HG03139 (cell line): ENCODE measurements around the gene VAMP1.

Source experiments
- ATAC-seq: cut with Tn5 transposase; IDR thresholded peaks from one replicate; pipeline ENCODE4 v1.9.1; 2021; ENCODE audit not compliant: unreplicated experiment

VAMP1 gene

DNA sequence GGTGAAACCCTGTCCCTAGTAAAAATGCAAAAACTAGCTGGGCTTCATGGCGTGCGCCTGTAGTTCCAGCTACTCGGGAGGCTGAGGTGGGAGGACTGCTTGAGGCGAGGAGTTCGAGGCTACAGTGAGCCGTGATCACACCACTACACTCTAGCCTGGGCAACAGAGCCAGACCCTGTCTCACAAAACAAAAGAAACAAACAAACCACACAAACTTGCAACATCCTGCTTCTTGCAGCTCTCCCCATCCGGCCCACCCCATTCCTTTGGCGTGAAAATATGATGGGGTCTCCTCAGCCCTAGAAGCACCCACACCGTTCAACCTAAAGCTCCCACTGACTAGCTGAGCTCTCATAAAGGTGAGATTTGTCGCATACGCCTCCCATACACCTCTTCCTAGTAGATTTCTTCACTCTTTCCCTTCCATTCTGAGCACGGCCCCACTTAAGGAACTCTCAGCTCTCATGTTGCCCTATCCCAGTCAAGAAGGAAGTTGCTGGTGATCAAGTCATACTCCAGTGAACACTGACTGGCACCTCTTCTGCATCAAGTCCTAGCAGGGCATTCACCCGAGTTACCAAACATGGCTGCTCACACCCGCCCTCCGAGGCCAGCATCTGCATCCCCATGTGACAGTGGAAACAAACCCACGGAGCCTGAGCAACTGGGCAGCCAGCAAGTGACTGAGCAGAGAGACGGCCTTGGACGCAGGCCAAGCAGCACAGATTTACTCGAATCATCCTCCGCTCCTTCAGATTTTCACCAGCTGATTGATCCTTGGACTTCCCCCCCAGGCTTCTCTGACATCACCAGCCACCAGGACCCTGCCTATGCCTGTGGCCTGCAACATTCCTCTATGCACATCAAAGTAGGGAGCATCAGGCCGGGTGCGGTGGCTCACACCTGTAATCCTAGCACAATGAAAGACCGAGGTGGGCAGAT, 44.6 kb downstream of the VAMP1 start:
- no peak for ATAC-seq

GRCh38 chr12:6424866-6425265, 45.6 kb downstream of the VAMP1 start:
- ATAC-seq: no peak

GRCh38 chr12:6424008-6424347, 46.5 kb downstream of the VAMP1 start:
- no peak for ATAC-seq

DNA sequence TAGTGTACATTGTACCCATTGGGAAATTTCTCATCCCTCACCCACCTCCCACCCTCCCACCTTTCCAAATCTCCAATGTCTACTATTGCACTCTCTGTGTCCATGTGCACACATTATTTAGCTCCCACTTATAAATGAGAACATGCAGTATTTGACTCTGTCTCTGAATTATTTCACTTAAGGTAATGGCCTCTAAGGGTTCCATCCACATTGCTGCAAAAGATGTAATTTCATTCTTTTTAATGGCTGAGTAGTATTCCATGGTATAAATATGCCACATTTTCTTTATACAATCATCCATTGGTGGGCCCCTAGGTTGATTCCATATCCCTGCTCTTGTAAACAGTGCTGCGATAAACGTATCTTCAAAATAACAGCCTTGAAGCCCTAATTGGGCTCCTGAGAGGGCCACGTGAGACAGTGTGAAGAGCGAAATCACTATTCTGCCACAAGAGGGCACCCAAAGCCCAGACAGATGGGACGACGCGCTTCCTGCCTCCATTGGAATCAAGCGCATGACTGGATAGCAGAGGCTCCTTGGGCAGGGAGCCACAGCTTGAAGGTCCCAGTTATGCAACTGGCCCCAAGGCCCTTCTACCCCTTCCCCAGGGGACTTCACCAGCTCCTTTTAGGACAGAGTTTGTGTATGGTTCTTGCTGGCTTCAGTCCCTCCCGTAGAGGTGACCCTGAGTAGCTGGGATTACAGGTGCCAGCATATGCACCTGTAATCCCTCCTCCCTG, 47.0 kb downstream of the VAMP1 start:
- no peak for ATAC-seq

GRCh38 chr12:6420364-6420763, 50.1 kb downstream of the VAMP1 start:
- no peak for ATAC-seq

GRCh38 chr12:6418796-6419195, 51.7 kb downstream of the VAMP1 start:
- no peak for ATAC-seq

GRCh38 chr12:6416596-6416995, 53.9 kb downstream of the VAMP1 start:
- ATAC-seq: no peak
